Measurements from ENCODE around the gene NPC1L1. TPM values are rescaled to one million over a fixed set of nuclear protein-coding genes. Genes with fewer than 3 reads are reported as not detected.

NPC1L1 gene
- total and polyA plus RNA-seq, 2 of the 13 experiments (the other 11 are each of a cell fraction or from before 2014, with no cell fraction given) = 4.8 to 14.5 TPM

DNA sequence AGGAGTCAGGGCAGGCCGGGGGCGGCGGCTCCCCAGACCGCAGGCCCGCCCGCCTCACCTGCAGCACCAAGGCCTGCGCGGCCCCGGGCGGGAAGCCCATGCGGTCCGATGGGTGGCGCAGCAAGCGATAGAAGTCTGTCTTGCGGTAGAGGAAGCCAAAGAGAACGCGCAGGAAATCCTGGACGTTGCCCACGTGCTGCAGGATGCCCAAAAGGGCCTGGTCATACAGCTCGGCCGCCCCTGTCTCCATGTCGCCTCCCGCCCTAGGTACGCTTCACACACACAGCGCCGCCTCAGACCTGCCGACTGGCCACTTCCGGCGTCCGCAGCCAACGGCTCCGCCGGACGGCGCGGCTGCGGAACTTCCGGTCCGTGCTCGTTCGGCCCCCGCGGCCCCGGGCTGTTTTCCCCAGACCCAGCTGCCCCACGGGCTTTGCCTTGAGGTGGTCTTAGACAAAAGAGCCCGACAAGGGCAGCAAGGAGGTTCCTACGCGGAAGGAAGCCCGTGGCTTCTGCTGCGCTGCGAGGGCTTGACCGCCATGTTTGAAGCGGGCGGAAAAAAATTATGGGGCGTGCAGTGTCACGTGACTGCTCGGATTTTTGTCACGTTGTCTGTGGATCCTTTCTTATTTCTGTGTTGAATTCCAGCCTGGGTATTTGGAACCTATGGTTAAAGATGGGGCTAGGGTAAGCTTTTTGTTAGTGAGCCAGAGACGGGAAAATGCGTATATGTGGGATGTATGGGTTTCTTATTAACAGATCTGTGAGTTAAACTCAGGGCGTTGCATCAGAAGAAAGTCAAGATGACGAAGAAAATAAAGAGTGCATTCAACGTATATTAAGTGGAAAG lies 50.6 kb downstream of the NPC1L1 start, which contains the start of gene NUDCD3 (continued):
- TF ChIP-seq SYNCRIP (IDR thresholded peaks at IDR 0.05; ENCODE audit: insufficient read depth, low read depth, low read length) (no peak), ARNT2 (CRISPR knock-in tag; IDR thresholded peaks at IDR 0.05; ENCODE audit: low read depth) (peak; percentile 70; the same call in 1 of the 2 replicates), ZNF580 (CRISPR knock-in tag; IDR thresholded peaks at IDR 0.05; ENCODE audit: borderline replicate concordance, low read depth) (no peak; the same call in 1 of the 2 replicates), RARA (CRISPR knock-in tag; IDR thresholded peaks at IDR 0.05) (peak; percentile 27; the same call in 1 of the 2 replicates), ZBTB37 (CRISPR knock-in tag; IDR thresholded peaks at IDR 0.05) (no peak), RFX1 (IDR thresholded peaks at IDR 0.05) (no peak), ATF7-NPFF (CRISPR knock-in tag; IDR thresholded peaks at IDR 0.05; ENCODE audit: low read depth) (peak; percentile 58; the same call in 1 of the 2 replicates), KDM6A (CRISPR knock-in tag; IDR thresholded peaks at IDR 0.05; ENCODE audit: low read depth) (no peak), PLRG1 (conservative IDR thresholded peaks at IDR 0.05) (no peak), U2AF2 (IDR thresholded peaks at IDR 0.05; ENCODE audit: low read depth, low read length) (no peak), YEATS2 (CRISPR knock-in tag; IDR thresholded peaks at IDR 0.05; ENCODE audit: borderline replicate concordance) (peak; percentile 92), ZNF550 (CRISPR knock-in tag; IDR thresholded peaks at IDR 0.05; ENCODE audit: borderline replicate concordance) (no peak), AHR (CRISPR knock-in tag; IDR thresholded peaks at IDR 0.05) (0 out of 2 replicates have a peak, but pooled peaks have one; percentile 63), KLF13 (CRISPR knock-in tag; IDR thresholded peaks at IDR 0.05) (no peak)
- TF ChIP-seq, protein P1, sequence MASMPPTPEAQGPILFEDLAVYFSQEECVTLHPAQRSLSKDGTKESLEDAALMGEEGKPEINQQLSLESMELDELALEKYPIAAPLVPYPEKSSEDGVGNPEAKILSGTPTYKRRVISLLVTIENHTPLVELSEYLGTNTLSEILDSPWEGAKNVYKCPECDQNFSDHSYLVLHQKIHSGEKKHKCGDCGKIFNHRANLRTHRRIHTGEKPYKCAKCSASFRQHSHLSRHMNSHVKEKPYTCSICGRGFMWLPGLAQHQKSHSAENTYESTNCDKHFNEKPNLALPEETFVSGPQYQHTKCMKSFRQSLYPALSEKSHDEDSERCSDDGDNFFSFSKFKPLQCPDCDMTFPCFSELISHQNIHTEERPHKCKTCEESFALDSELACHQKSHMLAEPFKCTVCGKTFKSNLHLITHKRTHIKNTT (CRISPR knock-in tag; IDR thresholded peaks at IDR 0.05) = no peak
- TF ChIP-seq, protein P2, sequence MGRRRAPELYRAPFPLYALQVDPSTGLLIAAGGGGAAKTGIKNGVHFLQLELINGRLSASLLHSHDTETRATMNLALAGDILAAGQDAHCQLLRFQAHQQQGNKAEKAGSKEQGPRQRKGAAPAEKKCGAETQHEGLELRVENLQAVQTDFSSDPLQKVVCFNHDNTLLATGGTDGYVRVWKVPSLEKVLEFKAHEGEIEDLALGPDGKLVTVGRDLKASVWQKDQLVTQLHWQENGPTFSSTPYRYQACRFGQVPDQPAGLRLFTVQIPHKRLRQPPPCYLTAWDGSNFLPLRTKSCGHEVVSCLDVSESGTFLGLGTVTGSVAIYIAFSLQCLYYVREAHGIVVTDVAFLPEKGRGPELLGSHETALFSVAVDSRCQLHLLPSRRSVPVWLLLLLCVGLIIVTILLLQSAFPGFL (CRISPR knock-in tag; IDR thresholded peaks at IDR 0.05) = no peak
- TF ChIP-seq, protein P3, sequence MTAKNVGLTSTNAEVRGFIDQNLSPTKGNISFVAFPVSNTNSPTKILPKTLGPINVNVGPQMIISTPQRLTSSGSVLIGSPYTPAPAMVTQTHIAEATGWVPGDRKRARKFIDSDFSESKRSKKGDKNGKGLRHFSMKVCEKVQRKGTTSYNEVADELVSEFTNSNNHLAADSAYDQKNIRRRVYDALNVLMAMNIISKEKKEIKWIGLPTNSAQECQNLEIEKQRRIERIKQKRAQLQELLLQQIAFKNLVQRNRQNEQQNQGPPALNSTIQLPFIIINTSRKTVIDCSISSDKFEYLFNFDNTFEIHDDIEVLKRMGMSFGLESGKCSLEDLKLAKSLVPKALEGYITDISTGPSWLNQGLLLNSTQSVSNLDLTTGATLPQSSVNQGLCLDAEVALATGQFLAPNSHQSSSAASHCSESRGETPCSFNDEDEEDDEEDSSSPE (CRISPR knock-in tag; IDR thresholded peaks at IDR 0.05) = peak; percentile 76
- TF ChIP-seq, protein P4, sequence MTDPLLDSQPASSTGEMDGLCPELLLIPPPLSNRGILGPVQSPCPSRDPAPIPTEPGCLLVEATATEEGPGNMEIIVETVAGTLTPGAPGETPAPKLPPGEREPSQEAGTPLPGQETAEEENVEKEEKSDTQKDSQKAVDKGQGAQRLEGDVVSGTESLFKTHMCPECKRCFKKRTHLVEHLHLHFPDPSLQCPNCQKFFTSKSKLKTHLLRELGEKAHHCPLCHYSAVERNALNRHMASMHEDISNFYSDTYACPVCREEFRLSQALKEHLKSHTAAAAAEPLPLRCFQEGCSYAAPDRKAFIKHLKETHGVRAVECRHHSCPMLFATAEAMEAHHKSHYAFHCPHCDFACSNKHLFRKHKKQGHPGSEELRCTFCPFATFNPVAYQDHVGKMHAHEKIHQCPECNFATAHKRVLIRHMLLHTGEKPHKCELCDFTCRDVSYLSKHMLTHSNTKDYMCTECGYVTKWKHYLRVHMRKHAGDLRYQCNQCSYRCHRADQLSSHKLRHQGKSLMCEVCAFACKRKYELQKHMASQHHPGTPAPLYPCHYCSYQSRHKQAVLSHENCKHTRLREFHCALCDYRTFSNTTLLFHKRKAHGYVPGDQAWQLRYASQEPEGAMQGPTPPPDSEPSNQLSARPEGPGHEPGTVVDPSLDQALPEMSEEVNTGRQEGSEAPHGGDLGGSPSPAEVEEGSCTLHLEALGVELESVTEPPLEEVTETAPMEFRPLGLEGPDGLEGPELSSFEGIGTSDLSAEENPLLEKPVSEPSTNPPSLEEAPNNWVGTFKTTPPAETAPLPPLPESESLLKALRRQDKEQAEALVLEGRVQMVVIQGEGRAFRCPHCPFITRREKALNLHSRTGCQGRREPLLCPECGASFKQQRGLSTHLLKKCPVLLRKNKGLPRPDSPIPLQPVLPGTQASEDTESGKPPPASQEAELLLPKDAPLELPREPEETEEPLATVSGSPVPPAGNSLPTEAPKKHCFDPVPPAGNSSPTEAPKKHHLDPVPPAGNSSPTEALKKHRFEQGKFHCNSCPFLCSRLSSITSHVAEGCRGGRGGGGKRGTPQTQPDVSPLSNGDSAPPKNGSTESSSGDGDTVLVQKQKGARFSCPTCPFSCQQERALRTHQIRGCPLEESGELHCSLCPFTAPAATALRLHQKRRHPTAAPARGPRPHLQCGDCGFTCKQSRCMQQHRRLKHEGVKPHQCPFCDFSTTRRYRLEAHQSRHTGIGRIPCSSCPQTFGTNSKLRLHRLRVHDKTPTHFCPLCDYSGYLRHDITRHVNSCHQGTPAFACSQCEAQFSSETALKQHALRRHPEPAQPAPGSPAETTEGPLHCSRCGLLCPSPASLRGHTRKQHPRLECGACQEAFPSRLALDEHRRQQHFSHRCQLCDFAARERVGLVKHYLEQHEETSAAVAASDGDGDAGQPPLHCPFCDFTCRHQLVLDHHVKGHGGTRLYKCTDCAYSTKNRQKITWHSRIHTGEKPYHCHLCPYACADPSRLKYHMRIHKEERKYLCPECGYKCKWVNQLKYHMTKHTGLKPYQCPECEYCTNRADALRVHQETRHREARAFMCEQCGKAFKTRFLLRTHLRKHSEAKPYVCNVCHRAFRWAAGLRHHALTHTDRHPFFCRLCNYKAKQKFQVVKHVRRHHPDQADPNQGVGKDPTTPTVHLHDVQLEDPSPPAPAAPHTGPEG (CRISPR knock-in tag; IDR thresholded peaks at IDR 0.05) = peak; percentile 98

Data from HepG2 (cell line).